ENCODE data around the gene DTNBP1. TPM values are rescaled to one million over a fixed set of nuclear protein-coding genes. Genes with fewer than 3 reads are reported as not detected.

Gene DTNBP1
- total and polyA plus RNA-seq, 2 of the 8 experiments (the other 6 are each of a cell fraction or from before 2014, with no cell fraction given), result 13.5 to 22.1 TPM

GRCh38 chr6:15622045-15622740 is 40.6 kb downstream of the DTNBP1 start:
- Histone ChIP-seq H3K14ac (ENCODE audit: insufficient read length) (no peak overlapping the region), H2BK120ac (replicated peaks; ENCODE audit: low read depth, low read length) (no peak overlapping the region), H4K5ac (ENCODE audit: insufficient read length, low read depth, low read length) (no peak overlapping the region), H3K27me3 (replicated peaks in 1 of 4; ENCODE audit: control insufficient read depth in 3 of 4, extremely low read depth in 1 of 4, insufficient read depth in 3 of 4, low read length in 3 of 4) (no peaks in the 10 kb centered on the region), H3K4me2 (ENCODE audit: insufficient read depth in 1 of 2, low read depth in 2 of 2, low read length in 2 of 2) (no peak overlapping the region), H3K18ac (ENCODE audit: extremely low read depth, low read length) (no peak overlapping the region), H3K79me1 (ENCODE audit: low read depth, low read length) (no peaks in the 10 kb centered on the region), H3K9me3 (ENCODE audit: insufficient read depth in 2 of 2, low read depth in 1 of 2, low read length in 1 of 2) (no peaks in the 10 kb centered on the region), H4K91ac (replicated peaks; ENCODE audit: insufficient read length, low read length) (no peak overlapping the region), H3K27ac (ENCODE audit: low read depth, low read length) (no peak overlapping the region), H2BK20ac (ENCODE audit: low read length) (no peak overlapping the region), H3K36me3 (ENCODE audit: control insufficient read depth in 2 of 4, insufficient read depth in 4 of 4, low read length in 3 of 4) (no peaks in the 10 kb centered on the region; a peak in 1 of 8 replicates), H3K4ac (replicated peaks; ENCODE audit: insufficient read length, low read depth, low read length) (no peak overlapping the region), H2BK12ac (ENCODE audit: low read depth, low read length) (no peak overlapping the region), H3K4me1 (replicated peaks in 1 of 4; ENCODE audit: control insufficient read depth in 3 of 4, insufficient read depth in 4 of 4, low read length in 3 of 4) (0 out of 7 replicates have a peak, but pooled peaks cover 0 to 4% (median 1%) of the 10 kb centered on the region in 4 experiments), H2AFZ (ENCODE audit: low read length) (no peak overlapping the region), H3K9ac (replicated peaks in 1 of 4; ENCODE audit: extremely low read depth in 1 of 4, low read depth in 3 of 4, low read length in 3 of 4) (no peak overlapping the region), H3K4me3 (ENCODE audit: extremely low read depth in 1 of 4, insufficient read depth in 2 of 4, low read depth in 3 of 4, low read length in 4 of 4) (no peak overlapping the region), H2BK15ac (ENCODE audit: low read length) (no peak overlapping the region), H3K79me2 (ENCODE audit: control insufficient read depth in 1 of 2, insufficient read depth in 2 of 2, low read length in 2 of 2) (0 out of 4 replicates have a peak, but pooled peaks cover 0 to 9% of the 10 kb centered on the region in 2 experiments), H2BK5ac (ENCODE audit: low read depth, low read length) (no peak overlapping the region), H3K56ac (replicated peaks; ENCODE audit: insufficient read length, low read depth, low read length) (no peak overlapping the region), H2AK5ac (ENCODE audit: low read depth, low read length) (no peak overlapping the region), H3K23ac (ENCODE audit: insufficient read length) (no peak overlapping the region), H4K8ac (ENCODE audit: extremely low read depth, insufficient read depth, low read length) (no peak overlapping the region), H4K20me1 (replicated peaks in 1 of 2; ENCODE audit: control insufficient read depth in 1 of 2, insufficient read depth in 2 of 2, low read length in 2 of 2) (peaks cover 2 to 4% of the 10 kb centered on the region in 2 experiments), H3K23me2 (ENCODE audit: low read depth, low read length) (no peaks in the 10 kb centered on the region)
- CTCF ChIA-PET (ENCODE audit: partially characterized antibody), result interaction anchor here (0.5 to 6.1 kb wide), 16 partner anchors 8 to 738 kb away, joined by 3 to 36 read pairs (median 4); no protein-coding TSS in a partner anchor
- POLR2A ChIA-PET (ENCODE audit: partially characterized antibody), result interaction anchor here (0.9 to 1.0 kb wide), 2 partner anchors 100 to 102 kb away, joined by 3 read pairs; no protein-coding TSS in a partner anchor
- DNase-seq (ENCODE audit: low read depth in 1 of 2, low spot score in 2 of 2) (no peak), FAIRE-seq (no peak)
- TF ChIP-seq E2F6 (IDR thresholded peaks at IDR 0.05) (no peak), MAFK (IDR thresholded peaks at IDR 0.05; ENCODE audit: low read depth, low read length) (no peak), CTBP2 (IDR thresholded peaks at IDR 0.05; ENCODE audit: borderline replicate concordance, insufficient read depth, insufficient read length, low read length) (no peak), CEBPB (IDR thresholded peaks at IDR 0.05; ENCODE audit: low read depth, low read length) (no peak), CBX5 (IDR thresholded peaks at IDR 0.05; ENCODE audit: low read depth, low read length) (no peak)
- 96% methylated on average over 4 of the region's 4 CpGs; no CpG with 5 or more reads in 1 of the 2 experiments for WGBS, 2 experiments (ENCODE audit: extremely low coverage in 1 of 2, insufficient coverage in 1 of 2, insufficient read length in 1 of 2, insufficient replicate concordance in 2 of 2, low coverage in 1 of 2, low lambda C conversion rate in 2 of 2, missing lambda C conversion rate in 1 of 2)
